IPS-20b (cell line): ENCODE results near the gene ISCU.
"Not testable (repeated sequence)": the region's sequence is repeated elsewhere in the genome, so short reads cannot be mapped to it uniquely, and the experiment has no call there.

Source experiments
- H3K27ac ChIP-seq: one replicate; pipeline ENCODE4 v1.5.1; 2013; ENCODE audit warnings: low read length
- H3K27me3 ChIP-seq: 2 replicates; pipeline ENCODE4 v1.6.1; 2013; ENCODE audit warnings: mild to moderate bottlenecking, low read length, inconsistent platforms; ENCODE audit not compliant: insufficient read depth
- H3K36me3 ChIP-seq: 2 replicates; pipeline ENCODE4 v1.6.1; 2013; ENCODE audit warnings: low read depth, mild to moderate bottlenecking, inconsistent platforms, low read length, moderate library complexity; ENCODE audit not compliant: insufficient read depth
- H3K4me1 ChIP-seq: 2 replicates; pipeline ENCODE4 v1.6.1; 2013; ENCODE audit warnings: mild to moderate bottlenecking, control low read depth, inconsistent platforms, low read length, moderate library complexity; ENCODE audit not compliant: insufficient read depth
- H3K4me3 ChIP-seq: 2 replicates; pipeline ENCODE4 v1.5.1; 2013; ENCODE audit warnings: mild to moderate bottlenecking, low read length, inconsistent platforms
- H3K9ac ChIP-seq: 2 replicates; pipeline ENCODE4 v1.6.1; 2013; ENCODE audit warnings: low read depth, mild to moderate bottlenecking, inconsistent platforms, low read length, moderate library complexity
- H3K9me3 ChIP-seq: 2 replicates; pipeline ENCODE4 v1.6.1; 2013; ENCODE audit warnings: mild to moderate bottlenecking, low read depth, low read length, inconsistent platforms; ENCODE audit not compliant: insufficient read depth

The ISCU gene

DNA sequence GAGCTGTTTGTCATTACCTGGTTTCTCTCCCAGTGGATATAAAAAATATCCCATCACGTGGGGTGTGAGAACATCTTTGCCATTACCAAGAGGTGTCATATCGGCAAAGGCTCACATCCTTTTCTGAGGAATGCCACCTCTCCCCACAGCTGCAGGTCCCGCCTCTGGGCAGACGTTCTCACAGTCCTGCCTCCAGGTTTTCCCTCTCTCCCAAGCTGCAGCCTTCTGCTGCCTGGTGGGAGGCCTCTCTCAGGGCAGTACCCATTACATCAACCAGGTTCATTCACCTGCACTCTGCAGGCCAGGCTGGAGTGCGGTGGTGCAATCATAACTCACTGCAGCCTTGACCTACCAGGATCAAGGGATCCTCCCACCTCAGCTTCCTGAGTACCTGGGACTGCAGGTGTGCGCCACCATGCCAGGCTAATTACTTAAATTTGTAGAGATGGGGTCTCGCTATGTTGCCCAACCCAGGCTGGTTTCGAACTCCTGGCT, 50.4 kb downstream of the ISCU start:
- H3K36me3 ChIP-seq = no peaks in the 10 kb centered on the region
- H3K27me3 ChIP-seq = no peaks in the 10 kb centered on the region
- H3K9me3 ChIP-seq = no peaks in the 10 kb centered on the region; the same call in 1 of the 2 replicates
- H3K4me1 ChIP-seq = no peaks in the 10 kb centered on the region; the same call in 1 of the 2 replicates
- no peak overlapping the region for H3K27ac ChIP-seq
- no peak overlapping the region for H3K9ac ChIP-seq
- no peak overlapping the region for H3K4me3 ChIP-seq

DNA sequence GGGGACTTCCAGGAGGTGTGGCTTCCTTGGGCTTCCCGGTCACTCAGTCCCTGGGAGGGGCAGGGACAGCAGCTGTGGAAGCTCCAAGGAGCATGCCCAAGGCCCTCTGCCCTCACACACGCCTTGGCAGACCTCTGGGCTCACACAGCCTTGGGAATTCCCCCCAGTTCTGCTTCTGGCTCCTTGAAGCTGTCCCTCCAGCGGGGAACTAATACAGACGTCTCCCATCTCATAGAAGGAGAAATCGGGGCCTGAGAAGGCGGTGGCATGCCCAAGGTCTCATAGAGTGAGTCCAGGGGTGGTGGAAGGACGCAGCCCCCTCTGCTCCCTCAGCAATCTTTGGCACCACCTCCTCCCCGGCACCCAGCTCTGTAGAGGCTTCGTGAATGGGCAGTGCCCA, 51.2 kb downstream of the ISCU start:
- Histone ChIP-seq H3K9me3 (no peaks in the 10 kb centered on the region; the same call in 1 of the 2 replicates), H3K4me3 (no peak overlapping the region), H3K4me1 (no peaks in the 10 kb centered on the region; the same call in 1 of the 2 replicates), H3K36me3 (no peaks in the 10 kb centered on the region), H3K9ac (no peak overlapping the region), H3K27me3 (no peaks in the 10 kb centered on the region), H3K27ac (no peak overlapping the region)

DNA sequence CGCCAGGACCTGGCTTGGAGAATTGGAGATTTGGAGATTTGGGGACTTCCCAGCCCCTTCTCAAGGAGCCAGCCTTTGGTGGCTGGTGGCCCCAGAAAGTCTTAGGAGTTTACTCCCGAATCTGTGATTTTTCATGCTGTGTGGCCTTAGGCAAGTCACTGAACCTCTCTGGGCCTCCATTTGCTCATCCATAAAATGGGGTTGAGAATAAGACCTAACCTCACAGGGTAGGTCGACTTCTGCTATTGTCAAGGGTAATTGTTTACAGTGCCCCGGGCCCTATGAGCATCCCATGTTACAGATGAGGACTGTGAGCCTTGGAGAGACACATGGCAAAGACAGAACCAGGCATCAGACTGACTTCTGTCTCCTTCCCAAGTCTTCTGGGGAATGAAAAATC, 51.6 kb downstream of the ISCU start:
- Histone ChIP-seq H3K4me3 (no peak overlapping the region), H3K36me3 (no peaks in the 10 kb centered on the region), H3K9ac (no peak overlapping the region), H3K27me3 (no peaks in the 10 kb centered on the region), H3K9me3 (no peaks in the 10 kb centered on the region; the same call in 1 of the 2 replicates), H3K4me1 (no peaks in the 10 kb centered on the region; the same call in 1 of the 2 replicates), H3K27ac (no peak overlapping the region)

DNA sequence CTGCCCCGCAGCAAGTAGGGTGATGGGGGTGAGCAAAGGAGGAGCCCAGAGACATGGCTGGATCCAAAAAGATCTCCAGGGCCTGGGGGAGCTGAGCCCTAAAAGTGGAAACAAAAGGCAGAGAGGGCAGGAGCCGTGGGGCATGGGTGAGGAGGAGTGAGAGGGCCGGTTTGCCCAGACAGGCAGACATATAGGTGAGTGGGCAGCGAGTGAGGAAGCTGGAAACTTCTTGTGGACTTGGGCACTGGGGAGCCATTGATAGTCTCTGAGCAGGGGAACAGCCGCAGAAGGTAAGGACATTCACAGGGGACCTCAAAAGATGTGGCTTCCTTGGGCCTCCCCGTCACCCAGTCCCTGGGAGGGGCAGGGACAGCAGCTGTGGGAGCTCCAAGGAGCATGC, 52.2 kb downstream of the ISCU start:
- H3K27me3 ChIP-seq = no peaks in the 10 kb centered on the region
- H3K27ac ChIP-seq = no peak overlapping the region

DNA sequence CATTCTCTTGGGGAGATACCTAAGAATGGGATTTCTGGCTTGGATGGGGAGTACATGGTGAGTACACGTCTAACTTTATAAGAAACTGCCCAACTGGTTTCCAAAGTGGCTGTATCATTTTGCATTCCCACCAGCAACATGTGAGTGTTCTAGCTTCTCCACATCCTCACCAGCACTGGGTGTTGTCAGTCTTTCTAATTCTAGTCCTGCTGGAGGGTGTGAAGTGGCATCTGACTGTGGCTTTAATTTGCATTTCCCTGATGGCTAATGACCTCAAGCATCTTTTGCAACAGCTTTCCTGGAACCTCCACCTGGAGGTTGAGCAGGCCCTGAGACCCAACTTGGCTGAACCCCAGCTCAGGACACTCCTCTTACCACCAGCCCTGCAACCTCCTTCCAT, 53.5 kb downstream of the ISCU start:
- H3K27me3 ChIP-seq = no peaks in the 10 kb centered on the region
- no peak overlapping the region for H3K4me3 ChIP-seq
- no peak overlapping the region for H3K9ac ChIP-seq
- H3K27ac ChIP-seq = no peak overlapping the region
- no peaks in the 10 kb centered on the region; the same call in 1 of the 2 replicates for H3K9me3 ChIP-seq
- no peaks in the 10 kb centered on the region for H3K4me1 ChIP-seq
- no peaks in the 10 kb centered on the region for H3K36me3 ChIP-seq

More for the DNA sequence above, 52.2 kb downstream of the ISCU start:
- no peaks in the 10 kb centered on the region; the same call in 1 of the 2 replicates for H3K9me3 ChIP-seq
- H3K9ac ChIP-seq = no peak overlapping the region
- no peak overlapping the region for H3K4me3 ChIP-seq
- H3K36me3 ChIP-seq = no peaks in the 10 kb centered on the region
- no peaks in the 10 kb centered on the region; the same call in 1 of the 2 replicates for H3K4me1 ChIP-seq

DNA sequence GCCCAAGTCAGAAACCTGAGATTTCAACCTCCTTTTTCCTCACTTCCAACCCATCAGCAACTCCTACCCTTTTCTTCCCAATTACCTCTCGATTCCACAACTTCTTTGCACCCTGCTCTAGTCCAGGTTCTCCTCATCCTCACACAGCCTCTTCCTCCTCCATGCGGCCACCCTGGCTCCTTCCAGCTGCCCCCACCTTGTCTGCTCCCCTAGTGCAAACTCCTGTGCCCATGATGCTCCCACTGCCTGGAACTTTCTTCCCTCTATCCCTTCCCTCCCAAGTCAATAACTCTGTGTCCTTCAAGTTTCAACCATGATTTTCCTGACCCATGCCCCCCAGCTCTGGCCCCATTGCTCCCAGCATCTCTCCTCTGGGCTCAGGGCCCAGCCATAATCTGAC, 54.0 kb downstream of the ISCU start:
- H3K27ac ChIP-seq = no peak overlapping the region
- H3K36me3 ChIP-seq = no peaks in the 10 kb centered on the region
- H3K4me3 ChIP-seq = no peak overlapping the region
- no peaks in the 10 kb centered on the region for H3K27me3 ChIP-seq
- H3K9ac ChIP-seq = no peak overlapping the region
- H3K9me3 ChIP-seq = no peaks in the 10 kb centered on the region; the same call in 1 of the 2 replicates
- no peaks in the 10 kb centered on the region for H3K4me1 ChIP-seq

DNA sequence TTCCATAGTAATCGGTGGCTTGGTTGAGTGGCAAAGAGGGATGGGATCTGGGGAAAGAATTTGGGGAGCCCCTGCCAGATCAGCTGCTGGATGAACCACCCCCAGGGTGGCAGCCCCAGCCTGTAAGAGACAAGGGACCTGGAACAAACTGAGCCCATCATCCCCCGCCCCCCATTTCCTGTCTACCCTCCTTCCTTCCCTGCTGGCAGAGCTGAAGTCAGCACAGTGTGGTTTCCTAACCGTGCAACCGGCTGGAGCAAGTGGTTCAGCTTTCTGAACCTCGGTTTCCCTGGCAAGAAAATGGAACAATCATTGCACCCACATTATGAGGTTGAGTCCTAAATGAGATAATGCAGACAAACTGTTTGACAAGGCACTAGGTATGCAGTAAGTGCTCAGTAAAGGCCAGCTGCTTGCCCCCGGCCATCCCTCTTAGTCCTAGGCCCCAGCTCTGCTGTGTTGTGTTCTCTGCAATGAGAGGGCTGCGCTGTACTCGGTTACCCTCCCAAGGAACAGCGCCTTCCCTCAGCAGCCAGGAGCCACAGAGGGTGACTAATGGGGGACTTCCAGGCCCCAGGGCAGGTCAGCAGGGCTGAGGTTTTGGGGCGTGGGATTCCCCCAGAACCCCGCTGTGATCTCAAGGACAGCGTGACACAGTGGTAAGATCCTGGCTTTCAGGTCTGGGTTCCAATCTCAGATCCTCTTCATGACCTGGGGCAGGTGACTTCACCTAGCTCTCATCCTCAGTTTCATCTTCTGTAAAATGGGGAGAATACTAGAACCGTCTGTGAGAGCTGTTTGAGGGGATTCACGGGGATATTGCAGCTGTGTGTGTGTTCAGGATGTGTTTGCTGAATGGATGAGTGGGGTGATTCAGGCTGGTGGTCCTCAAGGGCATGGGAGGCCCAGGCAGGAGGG, 54.8 kb downstream of the ISCU start:
- Histone ChIP-seq H3K27ac (no peak overlapping the region), H3K9me3 (no peaks in the 10 kb centered on the region; the same call in 1 of the 2 replicates), H3K27me3 (no peaks in the 10 kb centered on the region), H3K4me3 (no peak overlapping the region), H3K9ac (no peak overlapping the region), H3K36me3 (no peaks in the 10 kb centered on the region), H3K4me1 (no peaks in the 10 kb centered on the region; the same call in 1 of the 2 replicates)

DNA sequence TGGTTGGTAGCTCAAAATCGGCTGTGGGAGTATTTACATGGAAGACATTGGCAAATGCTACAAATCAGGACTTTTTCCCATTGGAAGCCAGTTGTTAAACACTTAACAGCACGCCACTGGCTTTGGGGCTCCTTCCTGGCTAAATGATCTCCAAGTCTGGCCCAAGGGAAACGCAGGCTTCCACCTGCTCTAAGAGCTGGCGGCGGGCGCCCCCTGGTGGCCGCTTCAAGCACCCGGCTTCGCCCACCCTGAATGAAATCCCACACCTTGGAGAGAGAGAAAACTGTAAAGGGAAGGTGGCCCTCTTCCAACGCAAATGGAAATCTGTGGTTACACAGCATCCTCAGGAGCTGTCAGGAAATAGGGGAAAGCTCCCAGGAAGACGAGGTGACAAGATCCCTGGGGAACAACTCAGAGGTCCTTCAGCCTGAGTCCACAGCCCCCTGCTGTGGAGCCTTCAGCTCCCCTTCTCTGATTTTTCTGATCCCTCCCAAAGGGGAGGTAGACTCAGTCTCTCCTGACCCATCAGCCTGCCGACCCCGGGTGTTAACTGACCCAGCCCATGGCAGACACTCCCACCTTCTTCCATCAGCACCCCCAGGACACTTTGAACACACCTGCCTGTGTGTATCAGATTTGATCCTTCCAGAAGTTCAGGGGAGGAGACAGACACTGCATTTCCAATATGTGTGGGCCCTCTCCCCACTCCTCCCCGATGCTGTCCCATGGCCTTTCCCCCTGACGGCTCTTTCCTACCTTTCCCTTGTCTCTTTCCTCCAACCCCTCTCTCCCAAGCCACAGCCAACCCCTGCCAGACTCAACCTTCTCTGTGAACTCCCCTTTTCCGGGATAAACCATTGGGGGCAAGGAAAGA, 55.9 kb downstream of the ISCU start:
- H3K9ac ChIP-seq = no peak overlapping the region

DNA sequence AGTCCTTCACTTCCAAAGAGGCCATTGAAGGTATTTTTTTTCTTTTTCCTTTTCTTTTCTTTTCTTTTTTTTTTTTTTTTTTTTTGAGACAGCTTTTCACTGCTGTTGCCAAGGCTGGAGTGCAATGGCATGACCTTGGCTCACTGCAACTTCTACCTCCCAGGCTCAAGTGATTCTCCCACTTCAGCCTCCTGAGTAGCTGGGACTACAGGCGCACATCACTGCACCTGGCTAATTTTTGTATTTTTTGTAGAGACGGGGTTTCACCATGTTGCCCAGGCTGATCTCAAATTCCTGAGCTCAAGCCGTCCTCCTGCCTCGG, 56.5 kb downstream of the ISCU start:
- not testable (repeated sequence) for H3K27me3 ChIP-seq, H3K4me3 ChIP-seq, H3K9me3 ChIP-seq, H3K27ac ChIP-seq, H3K4me1 ChIP-seq, H3K9ac ChIP-seq, H3K36me3 ChIP-seq

More for the DNA sequence above, 55.9 kb downstream of the ISCU start:
- Histone ChIP-seq H3K27me3 (no peaks in the 10 kb centered on the region), H3K9me3 (no peaks in the 10 kb centered on the region; the same call in 1 of the 2 replicates), H3K4me3 (no peak overlapping the region), H3K27ac (no peak overlapping the region), H3K4me1 (no peaks in the 10 kb centered on the region; the same call in 1 of the 2 replicates), H3K36me3 (no peaks in the 10 kb centered on the region)
